ENCODE data around the gene EVC.

- TF ChIP-seq POLR2AphosphoS5 (IDR thresholded peaks at IDR 0.05; ENCODE audit: low read depth, low read length) (no peak), REST (IDR thresholded peaks at IDR 0.05; ENCODE audit: insufficient read depth in 1 of 2, low read depth in 2 of 2, low read length in 2 of 2) (no peak)
These were observed 5.2 kb upstream of the EVC start for GRCh38 chr4:5705647-5706320.
